K562 treated with DMSO at 1 percent for 48 hours (cell line): ENCODE results near the gene SPI1. TPM values are rescaled to one million over a fixed set of nuclear protein-coding genes. Genes with fewer than 3 reads are reported as not detected.

ENCODE experiments used
- total RNA-seq: library from RNA; unstranded; fragments of 300-600 nt; gene quantifications from 2 replicates; pipeline ENCODE4 v1.2.3, GENCODE V29; 2022; ENCODE audit warnings: low replicate concordance; ENCODE audit errors: extremely low read depth

The SPI1 gene
- total RNA-seq, result not detected in 2 replicates

DNA sequence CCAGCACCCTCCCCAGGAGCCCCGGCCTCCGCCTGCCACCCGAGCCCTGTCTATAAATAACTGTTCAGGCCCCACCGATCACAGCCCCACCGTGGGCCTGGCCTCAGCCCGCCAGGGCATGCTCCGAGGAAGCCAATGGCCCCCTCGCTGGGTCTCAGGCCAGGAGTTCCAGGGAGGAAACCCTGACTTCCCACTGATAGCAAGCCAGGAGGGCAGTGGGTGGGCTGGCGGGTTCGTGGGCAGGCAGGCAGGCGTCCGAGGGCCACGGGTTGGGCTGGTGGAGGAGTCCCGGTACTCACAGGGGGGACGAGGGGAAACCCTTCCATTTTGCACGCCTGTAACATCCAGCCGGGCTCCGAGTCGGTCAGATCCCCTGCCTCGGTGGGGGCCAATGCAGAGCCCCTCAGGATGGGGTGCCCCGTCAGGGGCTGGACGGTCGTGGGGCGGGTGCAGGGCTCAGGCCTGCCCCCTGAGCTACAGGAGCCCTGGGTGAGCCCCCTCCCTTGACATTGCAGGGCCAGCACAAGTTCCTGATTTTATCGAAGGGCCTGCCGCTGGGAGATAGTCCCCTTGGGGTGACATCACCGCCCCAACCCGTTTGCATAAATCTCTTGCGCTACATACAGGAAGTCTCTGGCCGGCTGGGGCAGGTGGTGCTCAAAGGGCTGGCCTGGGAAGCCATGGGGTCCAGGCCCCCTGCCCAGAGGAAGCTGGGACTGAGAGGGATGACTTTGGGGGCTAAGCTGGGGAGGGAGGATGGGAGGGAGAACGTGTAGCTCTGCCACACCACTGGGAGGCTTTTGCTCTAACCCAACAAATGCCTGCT, at the start of gene SPI1:
TSS of gene SPI1 (minus strand) at position 538 of the 826 bp plus-strand sequence. CDS start at position 344, 194 bp downstream.

DNA sequence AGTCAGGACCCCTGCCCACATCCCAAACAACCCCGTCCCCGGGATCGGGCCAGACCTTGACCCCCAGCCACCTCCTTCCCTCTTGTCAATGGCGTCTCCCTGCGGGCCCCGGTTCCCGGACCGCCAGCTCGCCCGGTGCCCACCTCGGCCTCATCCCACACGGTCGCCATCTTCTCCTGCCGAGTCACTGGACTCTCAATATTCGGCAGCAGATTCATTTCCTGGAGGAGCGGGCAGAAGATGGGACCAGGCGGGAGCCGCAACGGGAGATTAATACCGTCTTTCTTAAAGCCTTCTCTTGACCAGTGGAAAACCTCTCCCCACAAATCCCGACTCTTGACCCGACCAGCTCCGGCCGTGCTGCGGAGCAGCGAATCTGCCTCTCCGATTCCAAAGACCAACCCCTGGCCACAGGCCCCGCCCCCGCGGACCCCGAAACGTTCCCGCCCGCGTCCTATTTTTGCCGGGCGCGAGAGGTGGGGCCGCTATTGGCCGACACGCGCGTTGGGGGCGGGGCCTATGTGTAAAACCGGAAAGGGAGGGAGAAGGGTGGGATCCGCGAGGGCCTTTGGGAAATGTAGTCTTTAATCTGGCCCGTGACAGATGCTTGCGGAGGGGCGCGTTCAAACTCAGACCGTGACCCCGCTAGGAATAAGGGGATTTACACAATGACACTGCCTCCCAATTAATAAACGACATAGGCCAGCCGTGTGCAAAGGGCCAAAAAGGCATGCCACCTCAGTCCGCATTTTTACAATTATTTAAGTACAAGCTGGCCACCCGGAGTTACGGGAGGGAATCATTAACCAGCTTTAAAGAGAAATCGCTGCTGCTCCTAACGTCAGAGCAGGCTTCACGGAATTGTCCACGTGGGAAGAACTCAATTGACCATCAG, 48.0 kb upstream of the SPI1 start, which contains the start of gene PSMC3:
TSS of gene PSMC3 (minus strand) at position 378 of the 895 bp plus-strand sequence. CDS start at position 218, 160 bp downstream.

DNA sequence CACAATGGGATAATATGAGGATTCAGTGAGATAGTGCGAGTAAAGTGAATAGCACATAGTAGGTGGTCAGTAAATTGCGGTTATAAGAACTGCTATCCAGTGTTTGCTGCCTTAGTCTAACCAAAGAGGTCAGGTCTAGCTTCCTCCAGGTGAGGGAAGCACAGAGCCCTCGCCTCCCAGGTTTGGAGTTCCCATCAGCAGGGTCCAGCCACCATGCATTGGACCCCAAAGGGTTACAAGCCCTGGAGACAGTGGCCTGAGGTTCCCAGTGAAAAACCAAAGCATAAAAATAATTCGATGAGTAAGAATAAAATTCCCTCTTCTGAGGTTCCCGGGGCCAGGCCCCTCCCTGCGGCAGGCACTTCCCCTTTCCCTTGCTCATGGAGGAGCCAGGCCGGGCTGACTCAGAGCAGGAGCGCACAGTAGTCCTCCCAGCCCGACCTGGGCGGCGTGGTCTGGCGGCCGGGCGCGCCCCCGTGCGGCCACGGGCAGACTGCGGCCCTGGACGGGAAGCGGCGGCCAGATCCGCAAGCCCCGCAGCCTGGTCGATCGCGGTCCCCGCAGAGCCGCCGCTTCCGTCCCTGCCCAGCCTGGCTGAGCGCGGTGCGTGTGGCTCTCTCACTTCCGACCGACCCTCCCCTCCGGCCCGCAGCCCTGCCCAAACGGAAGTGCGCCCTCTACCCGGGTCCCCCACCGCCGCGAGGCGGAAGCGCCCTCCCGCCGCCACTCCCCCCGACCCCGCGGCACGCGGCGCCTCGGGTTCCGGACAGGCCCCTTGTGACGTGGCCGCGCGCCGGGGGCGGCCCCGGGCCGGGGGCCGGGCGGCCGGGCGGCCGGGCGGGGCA, 29.6 kb upstream of the SPI1 start, which contains the start of gene SLC39A13:
TSS of gene SLC39A13 (plus strand) at position 845 of the 845 bp plus-strand sequence. CDS start 1,505 bp downstream, outside the sequence.

DNA sequence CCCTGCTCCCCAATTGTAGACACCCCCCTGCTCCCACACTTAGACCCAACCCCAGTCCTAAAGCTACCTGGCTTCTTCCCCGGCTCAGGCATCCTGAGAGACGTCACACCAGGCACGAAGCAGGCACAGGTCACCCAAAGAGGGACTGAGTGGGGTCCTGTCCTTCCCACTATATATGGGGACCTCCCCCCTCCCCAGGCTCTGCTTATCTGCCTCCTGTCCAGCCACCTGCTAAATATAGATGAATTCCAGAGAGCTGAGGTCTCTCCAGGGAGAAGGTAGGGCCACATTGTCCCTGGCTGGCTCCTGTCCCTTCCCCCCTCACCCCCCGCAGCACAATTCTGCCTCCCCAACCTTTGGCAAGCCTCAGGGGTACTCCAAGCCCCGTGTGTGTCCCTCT, 25.8 kb downstream of the SPI1 start, which contains the start of gene MYBPC3:
TSS of gene MYBPC3 (minus strand) at position 147 of the 400 bp plus-strand sequence. CDS start at position 92, 55 bp downstream.

Other genes starting within 250 kb of the SPI1 start
- gene ARFGAP2, start 201.7 kb downstream of the SPI1 start, total RNA-seq, result 766 TPM in 1 of 2 replicates, not detected in the other
- gene PACSIN3, start 192.1 kb downstream of the SPI1 start, total RNA-seq, result not detected in 2 replicates
- gene DDB2, start 163.6 kb downstream of the SPI1 start, total RNA-seq, result not detected in 2 replicates
- gene ACP2, start 129.7 kb downstream of the SPI1 start, total RNA-seq, result not detected in 2 replicates
- not detected in 2 replicates for gene NR1H3, start 120.6 kb downstream of the SPI1 start, total RNA-seq
- not detected in 2 replicates for gene MADD, start 108.4 kb downstream of the SPI1 start, total RNA-seq
- gene MYBPC3, start 25.8 kb downstream of the SPI1 start, total RNA-seq, result not detected in 2 replicates
- not detected in 2 replicates for gene SLC39A13, start 30.0 kb upstream of the SPI1 start, total RNA-seq
- not detected in 2 replicates for gene PSMC3, start 47.9 kb upstream of the SPI1 start, total RNA-seq
- gene RAPSN, start 70.6 kb upstream of the SPI1 start, total RNA-seq, result not detected in 2 replicates
- not detected in 2 replicates for gene CELF1, start 174.6 kb upstream of the SPI1 start, total RNA-seq
- gene PTPMT1, start 187.1 kb upstream of the SPI1 start, total RNA-seq, result not detected in 2 replicates
- gene KBTBD4, start 200.4 kb upstream of the SPI1 start, total RNA-seq, result not detected in 2 replicates
- not detected in 2 replicates for gene NDUFS3, start 200.5 kb upstream of the SPI1 start, total RNA-seq
- gene FAM180B, start 208.1 kb upstream of the SPI1 start, total RNA-seq, result not detected in 2 replicates
- not detected in 2 replicates for gene C1QTNF4, start 215.9 kb upstream of the SPI1 start, total RNA-seq